ENCODE data around the gene MIGA2.

Gene MIGA2

GRCh38 chr9:129053020-129053419 lies 16.6 kb downstream of the MIGA2 start:
- DNase-seq (ENCODE audit: low read depth, low spot score), result no peak
- no peak for TF ChIP-seq CTCF (IDR thresholded peaks at IDR 0.05; ENCODE audit: low read depth, low read length)
- no peak overlapping the region for H3K4me3 ChIP-seq (ENCODE audit: low read depth, low read length)
- in situ Hi-C loops (cut with HindIII; ENCODE audit: low sequenced_read_pairs), result no loop called here

- no peak for TF ChIP-seq CTCF (IDR thresholded peaks at IDR 0.05; ENCODE audit: low read depth, low read length)
- DNase-seq (ENCODE audit: low read depth, low spot score), result no peak
- in situ Hi-C loops (cut with HindIII; ENCODE audit: low sequenced_read_pairs), result no loop called here
- no peak overlapping the region for H3K4me3 ChIP-seq (ENCODE audit: low read depth, low read length)
Observed at GRCh38 chr9:129054163-129054851, 17.9 kb downstream of the MIGA2 start.

DNA sequence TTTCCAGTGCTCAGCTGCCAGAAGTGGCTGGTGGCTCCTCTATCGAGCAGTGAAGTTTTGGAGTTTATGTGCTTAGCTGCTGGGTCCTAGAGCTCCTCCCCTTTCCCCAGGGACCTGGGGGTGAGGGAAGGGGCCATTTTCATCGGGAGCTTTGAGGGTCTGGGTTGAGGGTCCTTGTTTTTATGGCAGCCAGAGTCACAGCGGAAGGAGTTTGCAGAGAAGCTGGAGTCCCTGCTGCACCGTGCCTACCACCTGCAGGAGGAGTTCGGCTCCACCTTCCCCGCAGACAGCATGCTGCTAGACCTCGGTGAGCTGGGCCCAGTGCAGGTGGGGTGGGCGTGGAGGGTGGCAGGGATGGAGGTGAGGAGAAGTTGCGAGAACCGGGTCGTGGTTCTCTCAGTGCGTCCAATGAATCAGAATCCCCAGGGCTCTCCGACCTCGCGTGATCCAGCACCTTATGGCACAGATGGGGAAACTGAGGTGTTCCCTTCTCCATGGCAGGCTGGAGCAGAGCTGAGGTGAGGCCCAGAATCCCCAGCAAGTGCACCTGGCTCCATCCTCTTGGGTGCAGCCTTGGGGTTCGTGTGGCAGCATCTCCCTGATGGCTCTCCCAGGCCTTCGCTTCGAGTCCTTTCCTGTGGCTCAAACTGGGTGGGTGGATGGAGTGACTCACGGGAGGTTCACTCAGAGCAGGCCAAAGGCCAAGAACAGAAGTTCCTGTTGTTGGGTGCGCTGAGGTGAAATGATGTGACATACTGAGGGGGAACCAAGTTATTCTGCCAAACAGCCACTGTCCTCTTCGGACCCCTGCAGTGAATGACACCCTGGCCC lies 22.8 kb downstream of the MIGA2 start:
- no peak for DNase-seq (ENCODE audit: low read depth, low spot score)
- TF ChIP-seq CTCF (IDR thresholded peaks at IDR 0.05; ENCODE audit: low read depth, low read length), result no peak
- in situ Hi-C loops (cut with HindIII; ENCODE audit: low sequenced_read_pairs), result no loop called here
- H3K4me3 ChIP-seq (ENCODE audit: low read depth, low read length), result no peak overlapping the region

DNA sequence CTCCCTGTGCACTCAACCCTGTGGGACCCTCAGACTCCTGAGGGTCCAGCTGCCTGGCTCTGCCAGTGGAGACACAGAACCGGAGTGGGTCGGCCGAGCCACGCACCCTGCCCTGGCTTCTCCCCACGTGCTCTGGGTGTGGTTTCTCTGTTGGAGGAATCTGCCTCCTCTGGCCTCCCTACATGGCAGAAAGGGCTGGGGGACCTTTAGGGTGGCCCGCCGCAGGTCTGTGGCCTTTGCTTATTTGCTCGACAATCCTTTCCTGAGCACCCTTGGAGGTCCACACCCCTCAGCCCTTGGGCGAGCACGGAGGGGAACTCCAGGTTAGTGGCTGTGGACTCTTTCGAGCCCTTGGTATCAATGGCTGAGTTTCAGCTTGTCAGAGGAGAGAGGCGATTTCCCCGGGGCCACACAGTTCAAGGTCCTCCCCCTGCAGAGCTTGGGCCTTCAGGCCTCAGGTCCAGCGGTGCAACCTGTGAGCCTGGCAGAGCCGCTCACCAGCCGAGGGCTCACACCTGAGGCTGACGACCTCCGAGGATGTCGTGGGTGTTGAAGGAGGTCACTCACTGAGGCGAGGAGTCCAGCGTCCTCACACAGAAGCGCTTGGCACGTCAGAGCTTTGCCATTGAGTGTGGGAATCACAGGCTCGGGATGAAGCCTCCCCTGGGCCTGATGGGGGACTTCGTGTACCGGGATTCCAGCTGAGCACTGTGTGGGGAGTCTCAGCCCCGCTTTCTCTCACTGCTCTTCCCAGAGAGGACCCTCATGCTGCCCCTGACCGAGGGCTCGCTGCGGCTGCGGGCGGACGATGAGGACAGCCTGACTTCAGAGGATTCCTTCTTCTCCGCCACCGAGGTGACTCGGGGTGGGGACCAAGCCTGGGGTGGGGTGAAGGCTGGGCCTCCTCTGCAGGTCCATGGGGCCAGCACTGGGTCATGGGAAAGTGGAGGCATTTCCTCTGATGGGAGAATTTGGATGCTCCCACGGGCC lies 23.7 kb downstream of the MIGA2 start:
- TF ChIP-seq CTCF (IDR thresholded peaks at IDR 0.05; ENCODE audit: low read depth, low read length), result no peak
- H3K4me3 ChIP-seq (ENCODE audit: low read depth, low read length), result no peak overlapping the region
- no peak for DNase-seq (ENCODE audit: low read depth, low spot score)
- in situ Hi-C loops (cut with HindIII; ENCODE audit: low sequenced_read_pairs), result no loop called here

DNA sequence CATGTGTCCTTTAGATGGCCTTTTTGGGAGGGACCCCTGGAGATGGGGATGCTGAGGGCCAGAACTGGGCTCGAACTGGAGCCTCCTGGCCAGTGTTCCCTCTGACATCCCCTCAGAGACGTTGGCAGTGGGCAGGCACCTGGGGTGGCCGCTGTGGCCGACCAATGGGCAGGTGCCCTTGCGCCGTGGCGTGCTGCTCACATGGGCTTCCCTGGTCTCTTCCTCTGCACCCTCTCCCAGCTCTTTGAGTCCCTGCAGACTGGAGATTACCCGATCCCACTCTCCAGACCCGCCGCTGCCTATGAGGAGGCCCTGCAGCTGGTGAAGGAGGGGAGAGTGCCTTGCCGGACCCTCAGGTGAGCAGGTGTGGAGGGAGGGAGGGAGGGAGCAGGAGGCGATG lies 24.6 kb downstream of the MIGA2 start:
- no peak overlapping the region for H3K4me3 ChIP-seq (ENCODE audit: low read depth, low read length)
- DNase-seq (ENCODE audit: low read depth, low spot score), result no peak
- TF ChIP-seq CTCF (IDR thresholded peaks at IDR 0.05; ENCODE audit: low read depth, low read length), result no peak
- in situ Hi-C loops (cut with HindIII; ENCODE audit: low sequenced_read_pairs), result no loop called here

GRCh38 chr9:129063061-129063460 lies 26.6 kb downstream of the MIGA2 start:
- no peak overlapping the region for H3K4me3 ChIP-seq (ENCODE audit: low read depth, low read length)
- no peak for TF ChIP-seq CTCF (IDR thresholded peaks at IDR 0.05; ENCODE audit: low read depth, low read length)
- in situ Hi-C loops (cut with HindIII; ENCODE audit: low sequenced_read_pairs), result no loop called here
- no peak for DNase-seq (ENCODE audit: low read depth, low spot score)

Data from astrocyte of the spinal cord (primary cell).